HG03095 (cell line): ENCODE results near the gene EFNA4.
"Not testable (repeated sequence)": the region's sequence is repeated elsewhere in the genome, so short reads cannot be mapped to it uniquely, and the experiment has no call there.

Experiments used
- ATAC-seq: cut with Tn5 transposase; IDR thresholded peaks from one replicate; pipeline ENCODE4 v1.9.1; 2021; ENCODE audit warnings: moderate library complexity; ENCODE audit not compliant: unreplicated experiment

Gene EFNA4

GRCh38 chr1:155116113-155116764 is 52.7 kb downstream of the EFNA4 start:
- no peak for ATAC-seq

- ATAC-seq = no peak
These were observed 54.1 kb downstream of the EFNA4 start for GRCh38 chr1:155117610-155118009.

GRCh38 chr1:155118090-155118489 is 54.5 kb downstream of the EFNA4 start:
- not testable (repeated sequence) for ATAC-seq
